ENCODE results near the gene BLVRB. TPM values are rescaled to one million over a fixed set of nuclear protein-coding genes. Genes with fewer than 3 reads are reported as not detected.

Gene BLVRB
- total RNA-seq, 1 experiment from 2014 or later, result 204 TPM

DNA sequence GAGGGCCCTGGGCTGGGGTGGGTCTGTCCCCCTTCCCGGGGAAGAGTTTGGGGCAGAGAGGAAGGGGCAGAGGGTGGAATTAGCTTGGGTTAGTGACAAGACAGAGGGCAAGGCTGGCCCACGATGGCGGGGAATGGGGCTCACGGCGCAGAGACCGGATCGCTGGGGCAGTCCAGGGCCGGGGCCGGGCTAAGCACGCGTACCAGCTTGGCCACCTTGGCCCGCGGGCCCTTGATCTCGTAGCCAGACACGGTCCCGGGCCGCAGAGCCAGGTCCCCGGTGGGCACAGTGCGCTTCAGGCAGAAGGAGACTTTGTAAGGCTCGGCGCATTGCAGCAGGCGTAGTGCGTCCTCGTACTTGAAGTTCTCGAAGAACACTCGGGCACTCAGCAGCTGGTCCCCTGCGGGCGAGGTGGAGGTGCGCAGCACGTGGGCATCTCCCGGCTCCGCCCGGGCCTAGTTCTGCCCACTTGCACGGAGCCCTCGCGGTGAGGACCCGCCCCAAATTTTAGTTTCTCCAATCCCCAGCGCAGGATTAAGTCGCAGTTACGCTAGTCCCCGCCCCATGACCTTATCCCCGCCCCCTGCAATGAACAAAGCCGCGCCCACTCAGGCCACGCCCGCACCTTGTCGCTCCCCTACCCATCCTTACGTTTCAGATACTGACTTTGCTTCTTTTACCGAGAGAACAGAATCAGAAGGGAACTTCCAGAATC, 67.0 kb downstream of the BLVRB start:
- intact Hi-C loops (cut with micrococcal nuclease; ENCODE audit: unreplicated experiment), result loop anchor here (10.0 kb wide), 1 partner anchor 126 kb away; no protein-coding TSS in a partner anchor
- Histone ChIP-seq H3K27me3 (ENCODE audit: insufficient read depth, low read depth) (no peaks in the 10 kb centered on the region), H3K36me3 (ENCODE audit: low read depth) (no peaks in the 10 kb centered on the region), H3F3A (ENCODE audit: insufficient read depth, low read depth) (0 out of 2 replicates have a peak, but pooled peaks cover 4% of the 10 kb centered on the region), H3K4me3 (no peak overlapping the region), H3K4me2 (no peak overlapping the region), H3K79me2 (ENCODE audit: low read depth) (no peaks in the 10 kb centered on the region), H3K27ac (no peak overlapping the region), H3K9me2 (ENCODE audit: insufficient read depth) (no peaks in the 10 kb centered on the region), H2AFZ (no peak overlapping the region), H3K4me1 (replicated peaks; ENCODE audit: insufficient read depth) (peaks cover 5% of the 10 kb centered on the region), H3K9me3 (ENCODE audit: insufficient read depth, low read depth) (no peaks in the 10 kb centered on the region), H4K20me1 (ENCODE audit: insufficient read depth) (no peaks in the 10 kb centered on the region)
- ChIA-PET CTCF (no interaction called here), POLR2A (ENCODE audit: unreplicated experiment) (no interaction called here)
- no TSS peak for BruUV-seq (replicated peaks)
- TF ChIP-seq EZH2 (IDR thresholded peaks at IDR 0.05; ENCODE audit: low read depth), result no peak
- TF ChIP-seq, protein P1, sequence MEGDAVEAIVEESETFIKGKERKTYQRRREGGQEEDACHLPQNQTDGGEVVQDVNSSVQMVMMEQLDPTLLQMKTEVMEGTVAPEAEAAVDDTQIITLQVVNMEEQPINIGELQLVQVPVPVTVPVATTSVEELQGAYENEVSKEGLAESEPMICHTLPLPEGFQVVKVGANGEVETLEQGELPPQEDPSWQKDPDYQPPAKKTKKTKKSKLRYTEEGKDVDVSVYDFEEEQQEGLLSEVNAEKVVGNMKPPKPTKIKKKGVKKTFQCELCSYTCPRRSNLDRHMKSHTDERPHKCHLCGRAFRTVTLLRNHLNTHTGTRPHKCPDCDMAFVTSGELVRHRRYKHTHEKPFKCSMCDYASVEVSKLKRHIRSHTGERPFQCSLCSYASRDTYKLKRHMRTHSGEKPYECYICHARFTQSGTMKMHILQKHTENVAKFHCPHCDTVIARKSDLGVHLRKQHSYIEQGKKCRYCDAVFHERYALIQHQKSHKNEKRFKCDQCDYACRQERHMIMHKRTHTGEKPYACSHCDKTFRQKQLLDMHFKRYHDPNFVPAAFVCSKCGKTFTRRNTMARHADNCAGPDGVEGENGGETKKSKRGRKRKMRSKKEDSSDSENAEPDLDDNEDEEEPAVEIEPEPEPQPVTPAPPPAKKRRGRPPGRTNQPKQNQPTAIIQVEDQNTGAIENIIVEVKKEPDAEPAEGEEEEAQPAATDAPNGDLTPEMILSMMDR (conservative IDR thresholded peaks at IDR 0.05), result no peak
- no peak for DNase-seq

Other genes starting within 250 kb of the BLVRB start
- 0.50 and 0.59 TPM in 2 replicates for gene TTC9B, start 247.4 kb downstream of the BLVRB start, total RNA-seq (2021)
- gene CCNP, start 239.1 kb downstream of the BLVRB start, total RNA-seq (2021), result 0.63 and 0.93 TPM in 2 replicates
- 144 and 149 TPM in 2 replicates for gene AKT2, start 180.4 kb downstream of the BLVRB start, total RNA-seq (2021)
- gene C19orf47, start 117.3 kb downstream of the BLVRB start, total RNA-seq (2021), result 17.3 and 21.2 TPM in 2 replicates
- gene PLD3, start 117.0 kb downstream of the BLVRB start, total RNA-seq (2021), result 146 and 187 TPM in 2 replicates
- 0.37 and 0.38 TPM in 2 replicates for gene HIPK4, start 75.6 kb downstream of the BLVRB start, total RNA-seq (2021)
- gene PRX, start 52.4 kb downstream of the BLVRB start, total RNA-seq (2021), result 6.6 and 9.2 TPM in 2 replicates
- 7.8 and 8.5 TPM in 2 replicates for gene SERTAD1, start 39.8 kb downstream of the BLVRB start, total RNA-seq (2021)
- gene SERTAD3, start 21.4 kb downstream of the BLVRB start, total RNA-seq (2021), result 35.9 and 41.4 TPM in 2 replicates
- 0.48 and 0.85 TPM in 2 replicates for gene SPTBN4, start 1.3 kb upstream of the BLVRB start, total RNA-seq (2021)
- 90.1 and 93.7 TPM in 2 replicates for gene SHKBP1, start 111.1 kb upstream of the BLVRB start, total RNA-seq (2021)
- 163 and 203 TPM in 2 replicates for gene LTBP4, start 135.6 kb upstream of the BLVRB start, total RNA-seq (2021)
- 57.7 and 86.6 TPM in 2 replicates for gene NUMBL, start 224.9 kb upstream of the BLVRB start, total RNA-seq (2021)

Measured in PC-9 (cell line).